ENCODE measurements around the gene TRMO. TPM values are rescaled to one million over a fixed set of nuclear protein-coding genes. Genes with fewer than 3 reads are reported as not detected.

The TRMO gene
- total RNA-seq (2022; extraction: Qiagen RNA extraction) = 11.6 to 14.2 TPM (median 13.1 TPM) in 5 replicates

GRCh38 chr9:97921959-97922724, at the start of gene TRMO:
TRMO (minus strand) TSS chr9:97922500; CDS start chr9:97922493, 7 bp downstream.

GRCh38 chr9:97938081-97938644, 15.9 kb upstream of the TRMO start, which contains the start of gene HEMGN:
HEMGN (minus strand) TSS chr9:97938172; CDS start chr9:97938136, 36 bp downstream.

Other genes with a start within 250 kb of the TRMO start
- 14.2 to 16.6 TPM (median 15.2 TPM) in 5 replicates for gene XPA, start 225.2 kb downstream of the TRMO start, total RNA-seq (2022; extraction: Qiagen RNA extraction)
- 2.3 to 3.7 TPM (median 3.5 TPM) in 5 replicates for gene FOXE1, start 69.3 kb downstream of the TRMO start, total RNA-seq (2022; extraction: Qiagen RNA extraction)
- gene HEMGN, start 15.7 kb upstream of the TRMO start, total RNA-seq (2022; extraction: Qiagen RNA extraction) = not detected in 5 replicates
- 290 to 314 TPM (median 307 TPM) in 5 replicates for gene ANP32B, start 60.8 kb upstream of the TRMO start, total RNA-seq (2022; extraction: Qiagen RNA extraction)
- 65.8 to 74.4 TPM (median 70.4 TPM) in 5 replicates for gene NANS, start 134.2 kb upstream of the TRMO start, total RNA-seq (2022; extraction: Qiagen RNA extraction)
- gene TRIM14, start 196.7 kb upstream of the TRMO start, total RNA-seq (2022; extraction: Qiagen RNA extraction) = 10.7 to 15.6 TPM (median 14.1 TPM) in 5 replicates

Measured in A549 treated with dexamethasone at 1 μM for 4 hours (cell line).